Smooth muscle cell (in vitro differentiated cells): Measurements from ENCODE around the gene TLE5. TPM values are rescaled to one million over a fixed set of nuclear protein-coding genes. Genes with fewer than 3 reads are reported as not detected.

Experiments
- DNase-seq: peaks from one replicate; lab custom pipeline; 2025; ENCODE audit not compliant: unreplicated experiment; lab: John Stamatoyannopoulos, UW
- H2AFZ ChIP-seq: fragments of 200-600 bp; sonication (generic); 2 replicates; pipeline ENCODE4 v1.6.0; 2016; ENCODE audit warnings: antibody characterized with exemption, low read depth, mild to moderate bottlenecking
- H3F3A ChIP-seq: fragments of 200-600 bp; sonication (generic); 2 replicates; pipeline ENCODE4 v1.6.0; 2017; ENCODE audit warnings: antibody characterized with exemption, low read depth
- H3K27ac ChIP-seq: fragments of 200-600 bp; sonication (generic); 2 replicates; pipeline ENCODE4 v1.5.1; 2016; ENCODE audit warnings: low read depth, mild to moderate bottlenecking
- H3K27me3 ChIP-seq: fragments of 200-600 bp; sonication (generic); 2 replicates; pipeline ENCODE4 v1.6.1; 2016; ENCODE audit warnings: low read depth, mild to moderate bottlenecking
- H3K36me3 ChIP-seq: fragments of 200-600 bp; sonication (generic); 2 replicates; pipeline ENCODE4 v1.5.1; 2016; ENCODE audit warnings: low read depth
- H3K4me1 ChIP-seq: fragments of 200-600 bp; sonication (generic); 2 replicates; pipeline ENCODE4 v1.5.1; 2016; ENCODE audit warnings: low read depth
- H3K4me2 ChIP-seq: fragments of 200-600 bp; sonication (generic); 2 replicates; pipeline ENCODE4 v1.6.0; 2016; ENCODE audit warnings: mild to moderate bottlenecking
- H3K4me3 ChIP-seq: fragments of 200-600 bp; sonication (generic); 2 replicates; pipeline ENCODE4 v1.5.1; 2016; ENCODE audit warnings: mild to moderate bottlenecking
- H3K79me2 ChIP-seq: fragments of 200-600 bp; sonication (generic); 2 replicates; pipeline ENCODE4 v1.6.0; 2016; ENCODE audit warnings: low read depth, mild to moderate bottlenecking
- H3K9ac ChIP-seq: fragments of 200-600 bp; sonication (generic); 2 replicates; pipeline ENCODE4 v1.6.0; 2016; ENCODE audit warnings: low read depth
- H3K9me3 ChIP-seq: fragments of 200-600 bp; sonication (generic); replicated peaks from 2 replicates; pipeline ENCODE4 v1.5.1; 2016; ENCODE audit warnings: low read depth
- H4K20me1 ChIP-seq: fragments of 200-600 bp; sonication (generic); 2 replicates; pipeline ENCODE4 v1.6.0; 2016; ENCODE audit warnings: low read depth
- CTCF ChIP-seq: fragments of 200-600 bp; sonication (generic); IDR thresholded peaks from 2 replicates; pipeline ENCODE4 v1.5.1; 2017; ENCODE audit warnings: borderline replicate concordance, mild to moderate bottlenecking, antibody characterized with exemption; ENCODE audit not compliant: insufficient read depth, poor library complexity, severe bottlenecking
- WGBS: methylation state at CpG from one replicate; pipeline ENCODE4 v1.1.7; 2016; ENCODE audit warnings: low lambda C conversion rate; 5-methylcytosine and 5-hydroxymethylcytosine counted together
- polyA plus RNA-seq: library from polyadenylated mRNA; unstranded; fragments of >200 nt; fragmentation: Nextera tagmentation; extraction: Ambion mirVana; gene quantifications from 2 replicates; pipeline ENCODE4 v1.2.1, GENCODE V29; 2016
- total RNA-seq: library from RNA; depleted of rRNA; stranded (reverse); fragments of >200 nt; gene quantifications from 2 replicates; pipeline ENCODE4 v1.2.3, GENCODE V29; 2014

TLE5 gene, protein sequence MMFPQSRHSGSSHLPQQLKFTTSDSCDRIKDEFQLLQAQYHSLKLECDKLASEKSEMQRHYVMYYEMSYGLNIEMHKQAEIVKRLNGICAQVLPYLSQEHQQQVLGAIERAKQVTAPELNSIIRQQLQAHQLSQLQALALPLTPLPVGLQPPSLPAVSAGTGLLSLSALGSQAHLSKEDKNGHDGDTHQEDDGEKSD
- 145 and 146 TPM in 2 replicates for total RNA-seq
- polyA plus RNA-seq, result 235 and 274 TPM in 2 replicates

GRCh38 chr19:3062165-3063105 lies at the start of gene TLE5:
TSS of gene TLE5 (minus strand) at chr19:3062495. CDS start at chr19:3062200, 295 bp downstream.
- H4K20me1 ChIP-seq, result peaks cover 36% of the 10 kb centered on the region
- peak within 1 kb of the TSS; percentile 89 for H3K4me3 ChIP-seq
- peaks cover 2% of the 10 kb centered on the region for H3K4me1 ChIP-seq
- peak within 1 kb of the TSS; percentile 28 for H3K27ac ChIP-seq
- no peak for TF ChIP-seq CTCF
- no peaks in the 10 kb centered on the region for H3F3A ChIP-seq
- H2AFZ ChIP-seq, result peak within 1 kb of the TSS; percentile 86
- no peaks in the 10 kb centered on the region for H3K27me3 ChIP-seq
- H3K36me3 ChIP-seq, result no peaks in the 10 kb centered on the region
- H3K79me2 ChIP-seq, result peaks cover 7% of the 10 kb centered on the region
- H3K9me3 ChIP-seq, result no peaks in the 10 kb centered on the region
- H3K4me2 ChIP-seq, result peak within 1 kb of the TSS; percentile 98
- peak within 1 kb of the TSS; percentile 88 for H3K9ac ChIP-seq
- no peak for DNase-seq
- 9% methylated on average over 24 of the region's 111 CpGs for WGBS

DNA sequence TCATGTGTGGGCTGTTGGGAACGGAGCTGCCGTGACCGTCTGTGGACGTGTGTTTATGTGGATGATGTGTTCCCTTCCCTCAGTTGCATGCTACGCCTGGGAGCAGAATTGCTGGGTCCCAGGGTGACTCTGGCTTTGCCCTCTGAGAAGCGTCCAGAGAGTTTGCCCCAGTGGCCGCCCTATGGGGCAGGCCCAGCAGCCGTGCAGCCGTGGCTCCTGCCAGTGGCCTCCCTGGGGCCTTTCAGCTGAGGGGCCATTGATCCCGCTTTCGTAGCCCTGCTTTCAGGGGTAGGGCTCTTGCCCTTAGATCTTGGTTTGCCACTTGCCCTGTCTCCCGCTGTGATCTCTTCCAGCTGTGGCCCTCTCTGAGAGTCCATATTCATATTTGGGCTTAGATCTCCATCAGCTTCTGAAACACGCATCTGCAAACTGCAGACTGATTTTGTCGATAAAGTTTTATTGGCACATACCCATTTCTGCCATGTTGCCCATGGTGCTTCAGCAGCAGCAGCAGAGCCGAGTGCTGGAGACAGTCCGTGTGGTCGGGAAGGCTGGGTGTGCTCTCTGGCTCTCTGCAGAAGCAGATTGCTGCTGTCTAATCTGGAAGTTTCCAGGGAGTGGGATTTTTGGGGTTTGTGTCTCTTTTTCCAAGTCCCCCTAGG lies 49.4 kb upstream of the TLE5 start:
- Histone ChIP-seq H3K79me2 (peaks cover 32% of the 10 kb centered on the region), H3K27me3 (no peaks in the 10 kb centered on the region), H3K36me3 (no peaks in the 10 kb centered on the region), H3F3A (no peaks in the 10 kb centered on the region), H4K20me1 (peaks cover 97% of the 10 kb centered on the region), H3K27ac (no peak overlapping the region), H3K4me3 (no peak overlapping the region), H3K4me2 (no peak overlapping the region), H3K4me1 (no peaks in the 10 kb centered on the region), H3K9me3 (no peaks in the 10 kb centered on the region), H2AFZ (no peak overlapping the region), H3K9ac (no peak overlapping the region)
- no peak for DNase-seq
- TF ChIP-seq CTCF, result no peak
- WGBS, result 97% methylated on average over 17 of the region's 17 CpGs

DNA sequence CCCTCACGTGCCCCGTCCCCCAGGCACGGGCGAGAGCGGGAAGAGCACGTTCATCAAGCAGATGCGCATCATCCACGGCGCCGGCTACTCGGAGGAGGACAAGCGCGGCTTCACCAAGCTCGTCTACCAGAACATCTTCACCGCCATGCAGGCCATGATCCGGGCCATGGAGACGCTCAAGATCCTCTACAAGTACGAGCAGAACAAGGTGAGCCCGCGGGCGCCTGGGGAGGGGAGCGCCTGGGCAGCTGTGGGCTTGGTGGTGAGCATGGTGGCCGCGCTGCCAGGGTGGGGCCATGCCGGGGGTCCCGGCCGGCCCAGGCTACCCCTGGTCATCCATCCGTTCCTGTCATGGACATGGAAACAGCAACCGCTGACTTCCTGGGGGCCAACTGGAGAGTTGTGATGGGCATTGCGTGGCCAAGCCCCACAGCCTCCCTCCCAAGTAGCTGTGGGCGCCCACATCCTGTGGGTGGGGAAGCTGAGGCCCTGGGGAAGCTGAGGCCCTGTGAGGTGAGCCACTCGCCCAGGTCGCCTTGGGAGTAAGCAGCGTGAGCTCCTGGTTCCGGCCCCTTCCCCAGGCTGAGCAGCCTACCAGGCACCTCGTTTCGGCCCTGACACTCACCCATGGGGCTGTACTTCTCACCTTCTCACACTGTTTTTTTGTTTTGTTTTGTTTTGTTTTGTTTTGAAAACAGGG lies 48.0 kb upstream of the TLE5 start:
- peaks cover 100% of the 10 kb centered on the region for H4K20me1 ChIP-seq
- DNase-seq, result no peak

More for the DNA sequence above, 48.0 kb upstream of the TLE5 start:
- Histone ChIP-seq H3K79me2 (peaks cover 46% of the 10 kb centered on the region), H3K9ac (no peak overlapping the region), H3K36me3 (no peaks in the 10 kb centered on the region), H3K27ac (no peak overlapping the region), H3K4me1 (no peaks in the 10 kb centered on the region), H3K27me3 (no peaks in the 10 kb centered on the region), H3F3A (no peaks in the 10 kb centered on the region), H3K4me3 (no peak overlapping the region), H3K4me2 (no peak overlapping the region), H2AFZ (no peak overlapping the region), H3K9me3 (no peaks in the 10 kb centered on the region)
- no peak for TF ChIP-seq CTCF
- 96% methylated on average over 36 of the region's 37 CpGs for WGBS
